H9 (cell line): ENCODE measurements around the gene ZBTB9. TPM values are rescaled to one million over a fixed set of nuclear protein-coding genes. Genes with fewer than 3 reads are reported as not detected.

Experiments used
- DNase-seq: peaks from one replicate; pipeline ENCODE4 v3.0.0-alpha.2; 2017
- H2AFZ ChIP-seq: one replicate; pipeline ENCODE4 v1.6.1; 2013; ENCODE audit warnings: mild to moderate bottlenecking, low read length, control low read depth, moderate library complexity
- H2AK5ac ChIP-seq: 2 replicates; pipeline ENCODE4 v1.6.1; 2013; ENCODE audit warnings: low read length, control low read depth, mixed read lengths; ENCODE audit not compliant: insufficient read length
- H2BK120ac ChIP-seq: one replicate; pipeline ENCODE4 v1.6.1; 2013; ENCODE audit warnings: low read depth, mild to moderate bottlenecking, low read length, control low read depth, inconsistent platforms; ENCODE audit not compliant: poor library complexity, severe bottlenecking
- H2BK12ac ChIP-seq: 2 replicates; pipeline ENCODE4 v1.6.1; 2013; ENCODE audit warnings: low read length, control low read depth, mixed read lengths, low read depth; ENCODE audit not compliant: insufficient read length
- H2BK15ac ChIP-seq: 2 replicates; pipeline ENCODE4 v1.6.1; 2013; ENCODE audit warnings: low read depth, low read length, control low read depth
- H2BK20ac ChIP-seq: one replicate; pipeline ENCODE4 v1.6.1; 2013; ENCODE audit warnings: low read depth, mild to moderate bottlenecking, low read length, control low read depth, inconsistent platforms; ENCODE audit not compliant: poor library complexity, severe bottlenecking
- H2BK5ac ChIP-seq: 2 replicates; pipeline ENCODE4 v1.6.1; 2013; ENCODE audit warnings: low read length, control low read depth, mixed read lengths; ENCODE audit not compliant: insufficient read length
- H3K14ac ChIP-seq: 2 replicates; pipeline ENCODE4 v1.6.1; 2013; ENCODE audit warnings: low read length, control low read depth; ENCODE audit not compliant: insufficient read depth
- H3K18ac ChIP-seq: 2 replicates; pipeline ENCODE4 v1.6.1; 2013; ENCODE audit warnings: low read depth, mild to moderate bottlenecking, mixed read lengths, low read length, control low read depth; ENCODE audit not compliant: insufficient read length
- H3K23ac ChIP-seq: 2 replicates; pipeline ENCODE4 v1.6.1; 2013; ENCODE audit warnings: low read length, control low read depth, mixed read lengths, low read depth; ENCODE audit not compliant: insufficient read length
- H3K23me2 ChIP-seq: 2 replicates; pipeline ENCODE4 v1.6.1; 2013; ENCODE audit warnings: low read depth, mild to moderate bottlenecking, mixed read lengths, low read length, control low read depth; ENCODE audit not compliant: insufficient read length, poor library complexity, severe bottlenecking
- H3K27ac ChIP-seq: 2 replicates; pipeline ENCODE4 v1.5.1; 2013; ENCODE audit warnings: low read length, control low read depth, mixed read lengths, low read depth; ENCODE audit not compliant: insufficient read length
- H3K27me3 ChIP-seq: 2 replicates; pipeline ENCODE4 v1.6.1; 2013; ENCODE audit warnings: low read length, control low read depth, inconsistent platforms; ENCODE audit not compliant: insufficient read depth
- H3K4ac ChIP-seq: 2 replicates; pipeline ENCODE4 v1.6.1; 2013; ENCODE audit warnings: low read depth, mild to moderate bottlenecking, control low read depth, inconsistent platforms, low read length, moderate library complexity
- H3K4me1 ChIP-seq: 2 replicates; pipeline ENCODE4 v1.6.1; 2013; ENCODE audit warnings: low read length, control low read depth, inconsistent platforms; ENCODE audit not compliant: insufficient read depth
- H3K4me2 ChIP-seq: 2 replicates; pipeline ENCODE4 v1.6.1; 2013; ENCODE audit warnings: low read length, control low read depth, mixed read lengths; ENCODE audit not compliant: insufficient read length, insufficient read depth
- H3K56ac ChIP-seq: 2 replicates; pipeline ENCODE4 v1.6.1; 2013; ENCODE audit warnings: low read depth, mild to moderate bottlenecking, mixed read lengths, low read length, control low read depth; ENCODE audit not compliant: insufficient read length
- H3K79me1 ChIP-seq: 2 replicates; pipeline ENCODE4 v1.6.1; 2013; ENCODE audit warnings: low read depth, mild to moderate bottlenecking, moderate library complexity, low read length, control low read depth, inconsistent platforms; ENCODE audit not compliant: insufficient read depth, poor library complexity, severe bottlenecking
- H3K79me2 ChIP-seq: 2 replicates; pipeline ENCODE4 v1.6.1; 2013; ENCODE audit warnings: low read length, control low read depth, inconsistent platforms; ENCODE audit not compliant: insufficient read depth
- H3K9ac ChIP-seq: 2 replicates; pipeline ENCODE4 v1.6.1; 2013; ENCODE audit warnings: low read length, control low read depth, mixed read lengths; ENCODE audit not compliant: insufficient read length; ENCODE audit errors: extremely low read depth
- H3K9me3 ChIP-seq: one replicate; pipeline ENCODE4 v1.6.1; 2013; ENCODE audit warnings: low read depth, low read length, inconsistent platforms; ENCODE audit not compliant: control insufficient read depth
- H3T11ph ChIP-seq: one replicate; pipeline ENCODE4 v1.6.1; 2013; ENCODE audit warnings: mild to moderate bottlenecking, low read length, control low read depth, inconsistent platforms
- H4K20me1 ChIP-seq: one replicate; pipeline ENCODE4 v1.6.1; 2013; ENCODE audit not compliant: control insufficient read depth, insufficient read length, insufficient read depth
- H4K5ac ChIP-seq: 2 replicates; pipeline ENCODE4 v1.6.1; 2013; ENCODE audit warnings: low read depth, mild to moderate bottlenecking, mixed read lengths, low read length, control low read depth; ENCODE audit not compliant: insufficient read length
- H4K8ac ChIP-seq: replicated peaks from 2 replicates; pipeline ENCODE4 v1.6.1; 2013; ENCODE audit warnings: low read length, control low read depth, mixed read lengths, low read depth; ENCODE audit not compliant: insufficient read length
- H4K91ac ChIP-seq: 2 replicates; pipeline ENCODE4 v1.6.1; 2013; ENCODE audit warnings: low read depth, mild to moderate bottlenecking, moderate library complexity, mixed read lengths, low read length, control low read depth; ENCODE audit not compliant: insufficient read length
- H3K27ac Mint-ChIP-seq, 3 experiments: 2 replicates in 2 of 3; 3 replicates in 1 of 3; pipeline ENCODE4 v1.8.0; 2020 to 2021; ENCODE audit warnings: mixed read lengths in 3 of 3, mild to moderate bottlenecking in 1 of 3, moderate library complexity in 1 of 3
- H3K27me3 Mint-ChIP-seq: 2 replicates; pipeline ENCODE4 v1.8.0; 2021; ENCODE audit warnings: low read depth, mild to moderate bottlenecking, moderate library complexity, mixed read lengths
- H3K36me3 Mint-ChIP-seq, 3 experiments: 2 replicates in 2 of 3; 3 replicates in 1 of 3; pipeline ENCODE4 v1.8.0; 2020 to 2021; ENCODE audit warnings: low read depth in 3 of 3, mixed read lengths in 3 of 3; ENCODE audit not compliant: insufficient read depth in 1 of 3
- H3K4me1 Mint-ChIP-seq, 2 experiments: 2 replicates each; pipeline ENCODE4 v1.8.0; 2020; ENCODE audit warnings: mixed read lengths in 2 of 2
- H3K4me3 Mint-ChIP-seq, 2 experiments: 2 replicates in 1 of 2; 3 replicates in 1 of 2; pipeline ENCODE4 v1.8.0; 2020 to 2021; ENCODE audit warnings: mild to moderate bottlenecking in 2 of 2, mixed read lengths in 2 of 2, moderate library complexity in 1 of 2
- H3K9me3 Mint-ChIP-seq, 2 experiments: 2 replicates in 1 of 2; 3 replicates in 1 of 2; pipeline ENCODE4 v1.8.0; 2020; ENCODE audit warnings: mild to moderate bottlenecking in 2 of 2, mixed read lengths in 2 of 2, moderate library complexity in 1 of 2
- CTCF ChIP-seq: fragments of 200-600 bp; sonication (generic); conservative IDR thresholded peaks from 3 replicates; pipeline ENCODE4 v1.8.0; 2021; ENCODE audit warnings: antibody characterized with exemption, mild to moderate bottlenecking
- WGBS: extraction: QIAGEN DNeasy Blood & Tissue Kit; methylation state at CpG from one replicate; pipeline ENCODE4 v1.1.7; 2013; ENCODE audit warnings: missing lambda C conversion rate, low lambda C conversion rate, mixed read lengths; ENCODE audit not compliant: insufficient read length; ENCODE audit errors: extremely low coverage; 5-methylcytosine and 5-hydroxymethylcytosine counted together
- total RNA-seq: library from RNA; stranded (reverse); gene quantifications from 2 replicates; pipeline ENCODE4 v1.2.1, GENCODE V29; 2021

ZBTB9 gene
- total RNA-seq, 1 experiment from 2014 or later: 53.1 TPM

DNA sequence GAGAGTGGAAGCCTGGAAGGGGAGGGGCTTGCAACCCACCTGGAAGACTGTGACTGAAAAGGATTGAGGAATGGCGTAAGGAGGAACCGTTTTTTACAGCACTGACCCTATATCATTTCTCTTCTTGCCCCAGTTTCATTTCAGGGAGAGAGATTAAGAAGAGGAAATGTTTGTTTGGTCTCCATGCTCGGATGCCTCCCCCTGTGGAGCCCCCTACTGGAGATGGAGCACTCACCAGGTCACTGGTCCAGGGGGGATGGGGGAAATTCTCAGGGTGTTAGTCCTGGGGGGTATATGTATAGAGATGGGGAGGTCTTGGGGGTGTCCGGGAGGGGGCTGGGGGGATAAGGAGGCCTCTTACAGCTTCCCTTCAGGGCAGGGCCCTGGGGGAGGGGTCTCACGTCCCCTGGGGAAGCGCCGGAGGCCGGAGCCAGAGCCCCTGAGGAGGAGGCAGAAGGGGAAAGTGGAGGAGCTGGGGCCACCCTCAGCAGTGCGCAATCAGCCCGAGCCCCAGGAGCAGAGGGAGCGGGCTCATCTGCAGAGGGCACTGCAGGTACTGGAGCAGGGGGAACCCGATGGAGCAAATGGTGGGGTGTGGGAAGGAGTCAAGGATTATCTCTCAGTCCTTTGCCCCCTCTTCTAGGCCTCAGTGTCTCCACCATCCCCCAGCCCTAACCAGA lies 39.6 kb upstream of the ZBTB9 start:
- peaks cover 44 to 56% of the 10 kb centered on the region in 2 experiments for H3K4me1 Mint-ChIP-seq
- H2AFZ ChIP-seq: no peak overlapping the region
- no peaks in the 10 kb centered on the region for H3K27me3 ChIP-seq
- no peaks in the 10 kb centered on the region for H3K79me1 ChIP-seq
- H2BK20ac ChIP-seq: no peak overlapping the region
- H2AK5ac ChIP-seq: no peak overlapping the region
- H4K8ac ChIP-seq: no peak overlapping the region
- H3K23ac ChIP-seq: no peak overlapping the region
- peaks cover 3% of the 10 kb centered on the region; the same call in 1 of the 2 replicates for H3K4me1 ChIP-seq
- no peaks in the 10 kb centered on the region for H4K20me1 ChIP-seq
- no peak overlapping the region for H3K14ac ChIP-seq
- H3K18ac ChIP-seq: no peak overlapping the region
- peaks cover 30 to 54% (median 52%) of the 10 kb centered on the region in 3 experiments for H3K36me3 Mint-ChIP-seq
- no peak overlapping the region for H3K4me2 ChIP-seq
- no peak overlapping the region for H2BK5ac ChIP-seq
- H3K79me2 ChIP-seq: peaks cover 10% of the 10 kb centered on the region; the same call in 1 of the 2 replicates
- H3K9ac ChIP-seq: no peak overlapping the region
- no peak overlapping the region for H3K27ac ChIP-seq
- no peak overlapping the region for H4K5ac ChIP-seq
- peaks cover 25% of the 10 kb centered on the region for H3K23me2 ChIP-seq
- peak overlapping the region; percentile 30 to 35; a peak in 4 of 5 replicates for H3K4me3 Mint-ChIP-seq
- no peak overlapping the region for H2BK15ac ChIP-seq
- H2BK120ac ChIP-seq: no peak overlapping the region
- H2BK12ac ChIP-seq: no peak overlapping the region
- no peak overlapping the region for H4K91ac ChIP-seq
- H3K4ac ChIP-seq: no peak overlapping the region
- no CpG with 5 or more reads among the region's 12 CpGs for WGBS
- no peak overlapping the region for H3T11ph ChIP-seq
- H3K9me3 ChIP-seq: no peaks in the 10 kb centered on the region
- no peak overlapping the region for H3K56ac ChIP-seq
- TF ChIP-seq CTCF: peak; percentile 64
- peak; percentile 41 for DNase-seq
- H3K27ac Mint-ChIP-seq: peak overlapping the region; percentile 55 to 84 (median 82); a peak in 4 of 7 replicates
- no peaks in the 10 kb centered on the region for H3K9me3 Mint-ChIP-seq
- peaks cover 1% of the 10 kb centered on the region for H3K27me3 Mint-ChIP-seq
